ENCODE data around the gene OMA1.
A peak's percentile ranks its signal among the peaks of the same experiment; 100 is the strongest.
"Not testable (repeated sequence)": the region's sequence is repeated elsewhere in the genome, so short reads cannot be mapped to it uniquely, and the experiment has no call there.

The OMA1 gene

DNA sequence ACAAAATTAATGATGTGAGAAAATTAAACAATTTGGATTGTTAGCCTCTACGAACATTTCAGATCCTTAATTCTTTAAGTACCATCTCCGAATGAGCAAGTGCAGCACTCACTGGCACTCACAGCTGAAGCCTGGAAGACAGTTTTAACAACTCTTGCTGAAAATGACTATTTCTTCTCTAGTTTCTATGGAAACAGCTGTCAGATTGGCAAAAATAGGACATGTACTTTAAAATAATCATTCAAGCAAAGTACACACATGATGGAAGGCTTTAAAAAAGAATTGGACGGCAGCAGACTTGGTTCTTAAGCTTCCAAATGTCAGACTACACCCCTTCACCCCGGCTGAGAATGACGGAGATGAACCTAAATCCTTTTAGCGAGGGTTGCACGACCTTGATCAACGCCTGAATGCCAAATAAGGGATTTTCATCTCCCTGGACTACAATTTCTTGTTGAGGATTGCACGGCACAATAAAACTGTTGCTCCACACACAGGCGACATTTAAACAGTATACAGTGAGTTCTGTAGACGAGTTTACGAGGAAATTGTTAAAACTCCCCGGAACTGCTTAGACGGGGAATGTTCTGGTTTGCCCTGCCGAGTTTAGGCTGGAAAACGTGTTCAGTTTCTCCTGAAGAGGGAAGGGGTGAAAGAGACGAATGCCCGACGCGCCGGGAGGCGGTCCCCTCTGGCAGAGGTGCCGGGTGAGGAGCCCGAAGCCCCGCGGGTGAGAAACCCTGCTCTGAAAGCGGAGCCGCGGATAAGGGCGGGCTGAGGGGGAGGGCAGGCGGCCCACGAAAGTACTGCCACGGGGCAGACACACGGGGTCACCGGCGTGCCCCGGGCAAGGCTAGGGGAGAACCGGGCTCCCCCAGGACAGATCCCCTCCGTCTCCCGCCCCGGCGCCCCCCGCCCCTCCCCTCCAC is 671 bp downstream of the OMA1 start:
- no peak for TF ChIP-seq CTCF (conservative IDR thresholded peaks at IDR 0.05; ENCODE audit: low read length)
- H3K4me3 ChIP-seq (ENCODE audit: low read length), result peak overlapping the region; percentile 82
- DNase-seq (ENCODE audit: low read depth), result peak; percentile 78

GRCh38 chr1:58543260-58543659 is 3.3 kb downstream of the OMA1 start:
- no peak for TF ChIP-seq CTCF (conservative IDR thresholded peaks at IDR 0.05; ENCODE audit: low read length)
- no peak overlapping the region for H3K4me3 ChIP-seq (ENCODE audit: low read length)
- DNase-seq (ENCODE audit: low read depth), result no peak

DNA sequence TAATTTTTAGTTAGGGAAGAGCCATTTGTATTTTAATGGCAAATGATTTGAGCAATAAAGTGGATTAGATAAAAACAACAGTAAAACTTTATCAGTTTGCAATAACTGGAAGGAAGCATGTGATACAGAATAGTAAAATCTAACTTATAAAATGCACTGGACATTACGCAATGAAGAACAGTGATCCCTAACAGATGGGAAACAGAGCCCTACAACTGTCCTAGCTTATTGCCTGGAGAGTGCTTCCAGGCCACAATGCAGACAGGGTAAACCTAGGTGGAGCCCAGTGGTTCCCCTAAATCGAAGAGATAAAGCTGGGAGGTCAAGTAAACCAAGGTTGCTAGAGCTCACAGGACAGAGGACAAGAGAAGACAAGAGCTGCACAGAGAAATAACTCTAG is 7.0 kb downstream of the OMA1 start:
- H3K4me3 ChIP-seq (ENCODE audit: low read length), result no peak overlapping the region
- TF ChIP-seq CTCF (conservative IDR thresholded peaks at IDR 0.05; ENCODE audit: low read length), result no peak
- peak; percentile 40 for DNase-seq (ENCODE audit: low read depth)

DNA sequence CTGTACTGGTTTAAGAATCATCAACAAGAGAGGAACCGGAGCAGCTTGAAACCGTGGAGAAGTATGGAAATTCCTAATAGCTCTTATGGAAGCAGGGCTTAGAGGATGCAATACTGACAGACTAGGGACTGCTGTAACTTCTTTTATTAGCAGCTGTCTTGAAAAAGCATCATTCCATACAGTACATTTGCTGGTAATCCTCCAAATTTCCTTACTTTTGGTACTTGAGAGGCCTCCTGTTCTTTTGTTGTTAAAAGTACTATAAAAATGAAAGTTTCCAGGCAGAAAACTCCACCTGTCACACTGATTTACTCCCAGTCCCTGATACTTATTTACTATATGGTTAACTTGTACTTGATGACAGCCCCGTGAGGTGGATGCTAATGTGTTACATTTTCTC is 7.7 kb downstream of the OMA1 start:
- no peak for TF ChIP-seq CTCF (conservative IDR thresholded peaks at IDR 0.05; ENCODE audit: low read length)
- H3K4me3 ChIP-seq (ENCODE audit: low read length), result no peak overlapping the region
- DNase-seq (ENCODE audit: low read depth), result no peak

DNA sequence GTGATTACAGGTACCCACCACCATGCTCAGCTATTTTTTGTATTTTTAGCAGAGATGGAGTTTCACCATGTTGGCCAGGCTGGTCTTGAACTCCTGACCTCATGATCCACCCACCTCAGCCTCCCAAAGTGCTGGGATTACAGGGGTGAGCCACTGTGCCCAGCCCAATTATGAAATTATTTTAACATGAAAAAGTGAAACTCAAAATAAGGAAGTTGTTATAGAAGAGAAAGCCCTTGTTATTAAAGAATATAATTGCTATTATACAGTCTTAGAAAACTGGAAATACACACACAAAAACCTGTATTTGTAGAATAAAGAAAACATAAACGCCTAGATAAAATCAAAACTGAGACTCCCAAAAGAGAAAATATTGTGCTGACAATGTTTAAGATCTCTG is 14.7 kb downstream of the OMA1 start:
- not testable (repeated sequence) for H3K4me3 ChIP-seq (ENCODE audit: low read length); DNase-seq (ENCODE audit: low read depth)

GRCh38 chr1:58529284-58529683 is 17.2 kb downstream of the OMA1 start:
- no peak overlapping the region for H3K4me3 ChIP-seq (ENCODE audit: low read length)
- TF ChIP-seq CTCF (conservative IDR thresholded peaks at IDR 0.05; ENCODE audit: low read length), result no peak
- no peak for DNase-seq (ENCODE audit: low read depth)

GRCh38 chr1:58528518-58528917 is 18.0 kb downstream of the OMA1 start:
- TF ChIP-seq CTCF (conservative IDR thresholded peaks at IDR 0.05; ENCODE audit: low read length), result no peak
- DNase-seq (ENCODE audit: low read depth), result peak; percentile 84
- no peak overlapping the region for H3K4me3 ChIP-seq (ENCODE audit: low read length)
